ENCODE results near the gene BCAS1. TPM values are rescaled to one million over a fixed set of nuclear protein-coding genes. Genes with fewer than 3 reads are reported as not detected.

BCAS1 gene
- total RNA-seq, 1 donor from 2014 or later, result under 0.01 TPM

GRCh38 chr20:54086507-54087039 is 16.2 kb upstream of the BCAS1 start:
- H3K4me3 ChIP-seq (ENCODE audit: low read depth, low read length), result no peak overlapping the region
- TF ChIP-seq, protein P1, sequence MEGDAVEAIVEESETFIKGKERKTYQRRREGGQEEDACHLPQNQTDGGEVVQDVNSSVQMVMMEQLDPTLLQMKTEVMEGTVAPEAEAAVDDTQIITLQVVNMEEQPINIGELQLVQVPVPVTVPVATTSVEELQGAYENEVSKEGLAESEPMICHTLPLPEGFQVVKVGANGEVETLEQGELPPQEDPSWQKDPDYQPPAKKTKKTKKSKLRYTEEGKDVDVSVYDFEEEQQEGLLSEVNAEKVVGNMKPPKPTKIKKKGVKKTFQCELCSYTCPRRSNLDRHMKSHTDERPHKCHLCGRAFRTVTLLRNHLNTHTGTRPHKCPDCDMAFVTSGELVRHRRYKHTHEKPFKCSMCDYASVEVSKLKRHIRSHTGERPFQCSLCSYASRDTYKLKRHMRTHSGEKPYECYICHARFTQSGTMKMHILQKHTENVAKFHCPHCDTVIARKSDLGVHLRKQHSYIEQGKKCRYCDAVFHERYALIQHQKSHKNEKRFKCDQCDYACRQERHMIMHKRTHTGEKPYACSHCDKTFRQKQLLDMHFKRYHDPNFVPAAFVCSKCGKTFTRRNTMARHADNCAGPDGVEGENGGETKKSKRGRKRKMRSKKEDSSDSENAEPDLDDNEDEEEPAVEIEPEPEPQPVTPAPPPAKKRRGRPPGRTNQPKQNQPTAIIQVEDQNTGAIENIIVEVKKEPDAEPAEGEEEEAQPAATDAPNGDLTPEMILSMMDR (conservative IDR thresholded peaks at IDR 0.05; ENCODE audit: low read depth, low read length), result no peak
- DNase-seq (ENCODE audit: low read depth), result no peak

DNA sequence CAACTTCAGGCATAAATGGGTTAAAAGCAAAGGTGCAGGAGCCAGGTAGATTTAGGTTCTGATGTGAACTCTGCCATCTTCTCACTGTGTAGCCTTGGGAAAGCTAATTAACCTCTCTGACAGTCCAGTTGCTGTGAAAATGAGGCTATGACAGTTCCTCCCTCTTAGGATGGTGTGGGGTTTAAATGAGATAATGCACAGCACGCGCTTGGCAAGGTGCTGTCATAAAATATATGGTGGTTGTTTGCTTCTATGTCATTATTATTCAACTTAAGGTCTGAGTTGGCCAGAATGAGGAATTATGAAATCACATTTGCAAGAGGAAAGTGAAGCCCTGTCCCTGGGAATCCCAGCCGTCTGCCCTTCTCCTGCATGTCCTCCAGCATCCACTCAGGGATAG is 15.5 kb upstream of the BCAS1 start:
- TF ChIP-seq, protein P1 (conservative IDR thresholded peaks at IDR 0.05; ENCODE audit: low read depth, low read length), result no peak
- no peak overlapping the region for H3K4me3 ChIP-seq (ENCODE audit: low read depth, low read length)
- DNase-seq (ENCODE audit: low read depth), result no peak

DNA sequence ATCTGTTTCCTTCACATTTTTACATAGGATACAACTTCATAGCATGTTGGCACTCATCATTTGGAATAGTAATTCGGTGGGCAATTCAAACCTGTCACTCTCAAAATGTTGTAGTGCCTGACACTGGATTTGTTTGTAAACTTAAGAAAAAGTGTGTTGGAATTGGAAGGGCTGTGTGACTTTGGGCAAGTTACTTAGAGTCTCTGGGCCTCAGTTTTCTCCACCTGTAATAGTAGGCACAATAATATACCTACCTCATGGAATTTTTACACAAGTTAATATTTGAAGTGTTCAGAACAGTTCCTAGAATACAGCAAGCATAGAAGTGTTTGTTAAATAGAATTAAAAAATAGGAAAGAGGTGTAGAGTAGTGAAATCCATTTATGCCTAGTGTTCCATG is 15.0 kb upstream of the BCAS1 start:
- no peak for DNase-seq (ENCODE audit: low read depth)
- TF ChIP-seq, protein P1 (conservative IDR thresholded peaks at IDR 0.05; ENCODE audit: low read depth, low read length), result no peak
- H3K4me3 ChIP-seq (ENCODE audit: low read depth, low read length), result no peak overlapping the region

GRCh38 chr20:54084727-54085388 is 14.5 kb upstream of the BCAS1 start:
- H3K4me3 ChIP-seq (ENCODE audit: low read depth, low read length), result no peak overlapping the region

DNA sequence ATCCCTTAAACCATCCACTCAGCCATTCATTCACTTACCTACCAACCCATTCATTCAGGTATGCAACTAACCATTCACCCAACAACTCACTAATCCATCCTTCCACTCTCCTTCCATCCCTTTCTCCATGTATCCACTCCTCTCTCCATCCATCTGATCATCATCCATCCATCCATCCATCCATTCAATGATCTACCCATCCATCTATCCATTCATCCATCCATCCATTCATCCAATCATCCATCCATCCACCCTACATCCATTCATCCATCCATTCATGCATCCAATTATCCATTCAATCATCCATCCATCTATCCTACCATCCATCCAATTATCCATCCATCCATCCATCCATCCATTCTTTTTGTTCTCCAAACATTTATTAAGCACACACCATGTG is 13.8 kb upstream of the BCAS1 start:
- TF ChIP-seq, protein P1 (conservative IDR thresholded peaks at IDR 0.05; ENCODE audit: low read depth, low read length), result no peak
- no peak overlapping the region for H3K4me3 ChIP-seq (ENCODE audit: low read depth, low read length)
- DNase-seq (ENCODE audit: low read depth), result no peak

More at GRCh38 chr20:54084727-54085388, 14.5 kb upstream of the BCAS1 start:
- DNase-seq (ENCODE audit: low read depth), result no peak
- TF ChIP-seq, protein P1 (conservative IDR thresholded peaks at IDR 0.05; ENCODE audit: low read depth, low read length), result no peak

DNA sequence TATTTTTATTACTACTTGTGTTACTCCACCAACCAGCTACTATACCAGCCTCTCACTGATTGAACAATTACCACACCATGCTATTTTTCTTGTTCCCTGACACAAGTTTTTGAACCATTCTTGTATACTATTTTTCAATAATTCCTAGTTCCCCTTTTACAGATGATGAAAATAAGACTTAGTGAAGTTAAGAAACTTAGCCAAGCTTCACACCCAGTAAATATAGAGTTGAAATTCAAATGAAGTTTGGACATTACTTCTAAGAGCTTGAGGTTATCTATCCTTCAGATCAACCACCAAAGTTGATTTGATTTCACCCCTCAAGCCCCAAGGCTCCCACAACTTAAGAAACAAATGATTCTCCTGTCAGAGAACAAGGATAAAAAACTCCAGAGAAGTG is 13.1 kb upstream of the BCAS1 start:
- no peak overlapping the region for H3K4me3 ChIP-seq (ENCODE audit: low read depth, low read length)
- no peak for DNase-seq (ENCODE audit: low read depth)
- TF ChIP-seq, protein P1 (conservative IDR thresholded peaks at IDR 0.05; ENCODE audit: low read depth, low read length), result no peak

DNA sequence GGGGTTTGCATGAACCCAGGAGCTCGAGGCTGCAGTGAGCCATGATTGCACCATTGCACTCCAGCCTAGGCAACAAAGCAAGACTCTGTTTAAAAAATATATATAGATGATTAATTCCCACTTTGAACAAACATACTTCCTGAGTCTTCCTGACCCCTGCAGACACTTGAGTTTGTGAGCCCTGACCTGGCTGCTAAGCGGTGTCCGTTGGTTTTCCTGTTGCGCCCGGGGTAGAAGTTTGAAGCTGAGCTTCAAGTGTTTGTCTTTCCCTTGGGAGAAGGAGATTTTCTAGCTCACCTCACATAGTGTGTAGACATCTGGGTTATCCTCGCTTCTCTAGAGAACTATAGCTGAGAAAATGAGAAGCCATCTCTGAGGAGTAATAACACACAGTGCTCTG is 11.7 kb upstream of the BCAS1 start:
- TF ChIP-seq, protein P1 (conservative IDR thresholded peaks at IDR 0.05; ENCODE audit: low read depth, low read length), result no peak
- no peak overlapping the region for H3K4me3 ChIP-seq (ENCODE audit: low read depth, low read length)
- DNase-seq (ENCODE audit: low read depth), result no peak
